Urothelium cell line (cell line): ENCODE results near the gene PRSS23.
A peak's percentile ranks its signal among the peaks of the same experiment; 100 is the strongest.
"Not testable (repeated sequence)": the region's sequence is repeated elsewhere in the genome, so short reads cannot be mapped to it uniquely, and the experiment has no call there.

ENCODE experiments used
- DNase-seq: peaks from one replicate; pipeline ENCODE4 v3.0.0; 2011; ENCODE audit warnings: low spot score, mixed read lengths
- FAIRE-seq: peaks from 2 replicates; lab custom pipeline; 2011; peaks lifted over from hg19 to GRCh38; lab: Jason Lieb, UNC

PRSS23 gene

DNA sequence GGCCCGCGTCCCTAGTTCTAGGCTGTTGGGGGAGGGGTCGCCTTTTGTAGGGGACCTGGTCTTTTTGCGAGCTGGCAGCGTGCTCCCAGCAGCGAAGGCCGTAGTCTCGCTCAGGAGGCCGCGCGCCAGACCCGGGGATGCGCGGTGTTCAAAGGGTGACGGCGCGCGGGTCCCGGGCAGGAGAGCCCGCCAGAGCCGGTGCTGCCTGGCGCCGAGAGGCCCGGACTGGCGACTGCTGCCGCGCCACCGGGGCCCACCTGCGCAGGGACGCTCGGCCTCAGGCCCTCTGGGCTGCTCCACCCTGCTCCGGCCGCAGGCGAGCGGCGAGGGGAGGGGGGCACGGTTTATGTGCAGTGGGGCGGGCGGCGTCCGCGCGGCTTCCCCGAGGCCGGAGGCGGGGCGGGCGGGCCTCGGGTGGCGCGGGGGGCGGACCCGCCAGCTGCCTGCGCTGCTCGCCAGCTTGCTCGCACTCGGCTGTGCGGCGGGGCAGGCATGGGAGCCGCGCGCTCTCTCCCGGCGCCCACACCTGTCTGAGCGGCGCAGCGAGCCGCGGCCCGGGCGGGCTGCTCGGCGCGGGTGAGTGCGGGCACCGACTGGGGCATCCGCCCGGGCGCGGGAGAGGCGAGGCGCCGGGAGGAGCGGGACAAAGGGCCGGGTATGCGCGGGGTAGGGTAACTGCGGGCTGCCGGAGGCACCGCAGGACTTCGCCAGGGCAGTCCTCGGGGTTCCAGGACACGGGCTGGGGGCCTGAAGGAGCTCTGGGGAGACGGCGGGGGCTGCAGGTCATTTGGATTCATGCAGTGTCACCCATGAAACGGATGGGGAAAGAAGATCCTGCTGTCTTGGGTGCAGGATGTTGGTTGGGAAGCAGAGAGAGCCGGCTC lies at the start of gene PRSS23:
Gene PRSS23 (plus strand): TSS at position 467 of the 884 bp plus-strand sequence. CDS start 7,102 bp downstream, outside the sequence.
- DNase-seq = no peak
- no peak for FAIRE-seq

- no peak for FAIRE-seq
Measured at GRCh38 chr11:86753459-86753858, 46.9 kb upstream of the PRSS23 start.

DNA sequence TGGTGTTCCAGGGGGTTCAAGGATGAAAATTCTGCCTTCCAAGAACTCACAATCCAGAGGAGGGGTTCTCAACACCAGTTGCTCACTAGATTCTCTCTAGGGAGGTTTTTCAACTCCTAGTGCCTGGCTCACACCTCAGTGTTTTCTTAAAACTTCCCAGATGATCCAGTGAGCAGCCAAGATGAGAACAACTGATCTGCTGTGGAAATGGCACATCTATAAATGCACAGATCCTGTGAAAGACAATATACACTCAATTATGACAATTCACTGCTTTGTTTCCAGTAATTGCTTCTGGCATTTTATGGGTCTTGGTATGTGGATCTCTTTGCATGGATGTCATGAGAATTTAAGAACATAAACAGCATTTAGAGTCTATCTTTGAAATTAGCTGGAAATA lies 45.2 kb upstream of the PRSS23 start:
- no peak for DNase-seq
- no peak for FAIRE-seq

More at GRCh38 chr11:86753459-86753858, 46.9 kb upstream of the PRSS23 start:
- DNase-seq = no peak

- no peak for FAIRE-seq
- DNase-seq = no peak
Measured at GRCh38 chr11:86758171-86758570, 42.2 kb upstream of the PRSS23 start.

- FAIRE-seq = no peak
Measured at GRCh38 chr11:86760577-86760976, 39.8 kb upstream of the PRSS23 start.

GRCh38 chr11:86761978-86762377 lies 38.4 kb upstream of the PRSS23 start:
- FAIRE-seq = no peak
- DNase-seq = peak; percentile 14

More at GRCh38 chr11:86760577-86760976, 39.8 kb upstream of the PRSS23 start:
- no peak for DNase-seq

DNA sequence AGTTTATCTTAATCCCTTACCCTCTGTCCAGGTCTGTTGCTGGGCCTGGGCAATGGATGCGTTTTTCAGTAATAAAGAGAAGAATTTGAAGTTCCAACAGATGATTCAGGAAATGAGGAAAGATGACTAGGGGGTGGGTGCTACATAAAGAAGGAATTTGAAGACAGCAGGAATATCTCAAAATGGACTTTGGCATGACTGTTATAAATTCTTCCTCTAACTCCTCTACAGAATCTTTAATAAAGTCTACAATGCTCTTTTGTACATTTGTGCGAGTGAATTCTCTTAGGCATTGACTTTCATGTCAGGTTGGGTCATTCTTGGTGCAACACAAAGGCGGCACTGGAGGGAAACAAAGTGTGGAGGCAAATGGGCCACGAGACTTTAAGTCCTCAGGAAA lies 35.1 kb upstream of the PRSS23 start:
- no peak for DNase-seq
- FAIRE-seq = no peak

DNA sequence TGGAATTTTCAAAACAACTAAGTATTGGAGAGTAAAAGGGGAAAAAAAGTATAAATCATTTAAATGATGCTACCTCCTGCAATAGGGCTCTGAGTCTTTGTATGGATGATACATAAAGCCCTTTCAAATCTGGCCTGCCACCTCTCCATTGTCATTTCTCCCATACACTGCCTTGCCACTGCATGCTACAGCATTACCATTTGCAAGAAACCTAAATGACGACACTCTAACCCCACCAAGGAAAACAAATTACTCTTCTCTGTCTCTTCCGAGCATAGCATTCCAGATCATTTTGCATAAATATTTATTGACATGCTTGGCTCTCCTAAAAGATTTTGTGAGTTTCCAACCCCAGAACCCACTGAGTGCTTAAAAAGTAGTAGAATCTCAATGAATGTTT lies 34.5 kb upstream of the PRSS23 start:
- DNase-seq (no peak), FAIRE-seq (no peak)

GRCh38 chr11:86769219-86769618 lies 31.1 kb upstream of the PRSS23 start:
- DNase-seq = no peak
- no peak for FAIRE-seq

- DNase-seq, FAIRE-seq: not testable (repeated sequence)
Measured at GRCh38 chr11:86770473-86771027, 29.8 kb upstream of the PRSS23 start.

GRCh38 chr11:86772999-86773398 lies 27.3 kb upstream of the PRSS23 start:
- no peak for DNase-seq
- no peak for FAIRE-seq

- FAIRE-seq (no peak), DNase-seq (no peak)
Measured at GRCh38 chr11:86773513-86774252, 26.7 kb upstream of the PRSS23 start.

DNA sequence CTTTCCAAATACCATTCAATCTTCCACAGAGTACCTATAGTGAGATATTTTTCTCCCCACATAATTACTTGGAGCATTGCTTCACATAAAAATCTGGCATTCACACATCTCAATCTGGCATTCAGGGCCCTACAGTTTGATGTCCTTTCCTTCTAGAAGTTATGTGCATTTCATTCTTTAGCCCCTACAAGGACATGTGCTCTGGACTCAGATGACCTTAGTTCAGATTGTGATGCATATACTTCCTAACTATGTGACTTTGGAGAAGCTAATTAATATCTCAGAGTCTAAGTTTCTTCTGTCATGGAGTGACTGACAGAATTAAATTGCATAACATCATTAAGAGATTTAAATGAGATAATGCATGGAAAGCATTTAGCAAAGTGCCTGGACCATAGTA lies 25.9 kb upstream of the PRSS23 start:
- no peak for FAIRE-seq
- DNase-seq = no peak

- DNase-seq (no peak), FAIRE-seq (no peak)
Measured at GRCh38 chr11:86775361-86775760, 25.0 kb upstream of the PRSS23 start.

DNA sequence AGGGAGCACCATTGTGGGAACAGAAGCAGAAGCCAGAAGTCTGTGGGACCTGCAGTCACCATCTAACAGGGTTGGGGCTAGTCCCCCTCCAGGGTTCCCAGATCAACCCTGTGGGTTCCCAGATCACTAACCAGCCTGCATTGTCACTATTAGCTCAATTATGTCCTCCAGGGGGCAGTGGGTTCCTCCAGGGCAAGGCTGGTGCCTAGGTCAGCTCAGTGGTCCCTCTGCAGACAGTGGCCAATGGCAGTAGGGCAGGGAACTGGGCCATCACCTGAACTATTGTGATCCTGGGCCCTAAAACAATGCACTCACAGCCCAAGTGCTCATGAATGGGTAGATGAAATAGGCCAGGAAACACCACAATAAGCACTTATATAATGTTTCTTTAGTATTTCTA lies 18.8 kb upstream of the PRSS23 start:
- DNase-seq (no peak), FAIRE-seq (no peak)

GRCh38 chr11:86782742-86783141 lies 17.6 kb upstream of the PRSS23 start:
- no peak for FAIRE-seq

GRCh38 chr11:86783661-86784060 lies 16.7 kb upstream of the PRSS23 start:
- DNase-seq = no peak
- FAIRE-seq = no peak

More at GRCh38 chr11:86782742-86783141, 17.6 kb upstream of the PRSS23 start:
- DNase-seq = no peak

- no peak for FAIRE-seq
Measured at GRCh38 chr11:86784241-86784681, 16.1 kb upstream of the PRSS23 start.

DNA sequence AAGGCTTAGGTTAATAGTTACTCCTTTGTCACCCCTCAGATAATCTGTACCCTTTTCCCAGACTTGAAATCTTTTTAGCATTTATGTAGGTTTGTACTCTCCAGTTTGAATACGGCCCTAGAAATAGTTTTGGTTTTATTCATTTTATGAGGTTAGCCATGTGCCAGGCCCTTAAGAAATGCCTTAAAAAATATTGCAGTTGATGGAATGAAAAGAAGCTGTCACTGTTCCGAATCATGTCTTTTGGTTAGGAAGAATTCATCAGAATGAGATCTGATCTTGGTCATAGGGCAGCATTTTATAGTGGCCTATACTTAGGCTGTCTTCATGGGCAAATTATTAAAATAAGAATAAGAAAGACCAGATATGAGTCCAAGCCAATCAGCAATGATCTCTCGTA lies 14.8 kb upstream of the PRSS23 start:
- FAIRE-seq (no peak), DNase-seq (no peak)

More at GRCh38 chr11:86784241-86784681, 16.1 kb upstream of the PRSS23 start:
- DNase-seq = no peak

DNA sequence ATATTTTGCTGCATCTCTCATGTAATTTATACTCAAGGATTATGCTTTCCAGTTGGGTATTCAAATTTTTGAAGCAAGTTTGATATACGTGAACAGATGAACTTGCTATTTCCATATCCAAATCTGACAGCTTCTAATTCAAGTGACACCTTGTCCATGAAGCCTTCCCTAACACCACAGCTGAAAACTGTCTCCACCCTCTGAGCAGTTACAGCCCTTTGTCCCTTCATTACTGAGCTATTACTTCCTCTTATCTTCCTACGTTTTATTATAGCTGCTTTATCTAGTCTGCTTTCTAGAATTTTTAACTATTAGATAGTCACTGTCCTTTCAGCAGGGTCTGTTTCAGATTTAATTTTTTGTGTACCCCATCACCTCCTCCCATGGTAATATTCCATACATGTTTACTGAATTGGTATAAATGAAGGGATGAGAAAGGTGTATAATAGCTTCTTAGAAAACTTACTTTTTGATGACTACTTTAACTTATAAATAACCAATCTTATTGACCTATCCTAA lies 13.3 kb upstream of the PRSS23 start:
- DNase-seq = no peak
- no peak for FAIRE-seq

GRCh38 chr11:86787656-86788055 lies 12.7 kb upstream of the PRSS23 start:
- DNase-seq (no peak), FAIRE-seq (no peak)
